ENCODE measurements around the gene LYRM1. TPM values are rescaled to one million over a fixed set of nuclear protein-coding genes. Genes with fewer than 3 reads are reported as not detected.

Gene LYRM1
- total and polyA plus RNA-seq, 10 of the 15 experiments (the other 5 are each of a cell fraction or from before 2014, with no cell fraction given) = 18.4 to 54.4 (median 38.0) TPM

GRCh38 chr16:20900299-20901067 is at the start of gene LYRM1, which contains the start of gene DCUN1D3 (continued):
- TF ChIP-seq, protein P1, sequence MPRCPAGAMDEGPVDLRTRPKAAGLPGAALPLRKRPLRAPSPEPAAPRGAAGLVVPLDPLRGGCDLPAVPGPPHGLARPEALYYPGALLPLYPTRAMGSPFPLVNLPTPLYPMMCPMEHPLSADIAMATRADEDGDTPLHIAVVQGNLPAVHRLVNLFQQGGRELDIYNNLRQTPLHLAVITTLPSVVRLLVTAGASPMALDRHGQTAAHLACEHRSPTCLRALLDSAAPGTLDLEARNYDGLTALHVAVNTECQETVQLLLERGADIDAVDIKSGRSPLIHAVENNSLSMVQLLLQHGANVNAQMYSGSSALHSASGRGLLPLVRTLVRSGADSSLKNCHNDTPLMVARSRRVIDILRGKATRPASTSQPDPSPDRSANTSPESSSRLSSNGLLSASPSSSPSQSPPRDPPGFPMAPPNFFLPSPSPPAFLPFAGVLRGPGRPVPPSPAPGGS (IDR thresholded peaks at IDR 0.05; ENCODE audit: borderline replicate concordance, insufficient read depth, low read depth, low read length, poor library complexity, severe bottlenecking) = no peak
- TF ChIP-seq CBX5 (IDR thresholded peaks at IDR 0.05; ENCODE audit: low read depth) (no peak), EP300 (IDR thresholded peaks at IDR 0.05; ENCODE audit: borderline replicate concordance in 1 of 2, control insufficient read depth in 1 of 2, low read depth in 2 of 2, low read length in 2 of 2) (0 out of 4 replicates have a peak, but pooled peaks of 1 of the 2 experiments have one; percentile 24), HCFC1 (IDR thresholded peaks at IDR 0.05; ENCODE audit: low read length) (peak; percentile 45), PKNOX1 (IDR thresholded peaks at IDR 0.05) (peak; percentile 44; the same call in 1 of the 2 replicates), PAX5 (IDR thresholded peaks at IDR 0.05; ENCODE audit: borderline replicate concordance, low read depth, low read length) (peak; percentile 12; the same call in 1 of the 2 replicates), CHD1 (IDR thresholded peaks at IDR 0.05; ENCODE audit: low read depth, low read length) (peak; percentile 97), ZNF217 (IDR thresholded peaks at IDR 0.05) (no peak), EED (IDR thresholded peaks at IDR 0.05; ENCODE audit: low read depth) (peak; percentile 92), CHD2 (IDR thresholded peaks at IDR 0.05; ENCODE audit: borderline replicate concordance, low read depth, low read length) (no peak), BHLHE40 (IDR thresholded peaks at IDR 0.05; ENCODE audit: borderline replicate concordance in 1 of 2, low read depth in 2 of 2, low read length in 1 of 2) (peak; percentile 95 to 96), TARDBP (IDR thresholded peaks at IDR 0.05; ENCODE audit: borderline replicate concordance) (no peak), MEF2B (IDR thresholded peaks at IDR 0.05; ENCODE audit: partially characterized antibody, poor library complexity, severe bottlenecking) (peak; percentile 42), SUPT20H (IDR thresholded peaks at IDR 0.05; ENCODE audit: borderline replicate concordance, control insufficient read depth, low read depth, low read length) (no peak), POLR2A (IDR thresholded peaks at IDR 0.05; ENCODE audit: low read depth, low read length) (peak; percentile 88), BMI1 (IDR thresholded peaks at IDR 0.05; ENCODE audit: borderline replicate concordance) (peak; percentile 84), LARP7 (IDR thresholded peaks at IDR 0.05) (peak; percentile 53; the same call in 1 of the 2 replicates), NR2F1 (conservative IDR thresholded peaks at IDR 0.05) (peak; percentile 80), TAF1 (IDR thresholded peaks at IDR 0.05; ENCODE audit: borderline replicate concordance, low read depth, low read length) (peak; percentile 74)
- TF ChIP-seq, protein P2, sequence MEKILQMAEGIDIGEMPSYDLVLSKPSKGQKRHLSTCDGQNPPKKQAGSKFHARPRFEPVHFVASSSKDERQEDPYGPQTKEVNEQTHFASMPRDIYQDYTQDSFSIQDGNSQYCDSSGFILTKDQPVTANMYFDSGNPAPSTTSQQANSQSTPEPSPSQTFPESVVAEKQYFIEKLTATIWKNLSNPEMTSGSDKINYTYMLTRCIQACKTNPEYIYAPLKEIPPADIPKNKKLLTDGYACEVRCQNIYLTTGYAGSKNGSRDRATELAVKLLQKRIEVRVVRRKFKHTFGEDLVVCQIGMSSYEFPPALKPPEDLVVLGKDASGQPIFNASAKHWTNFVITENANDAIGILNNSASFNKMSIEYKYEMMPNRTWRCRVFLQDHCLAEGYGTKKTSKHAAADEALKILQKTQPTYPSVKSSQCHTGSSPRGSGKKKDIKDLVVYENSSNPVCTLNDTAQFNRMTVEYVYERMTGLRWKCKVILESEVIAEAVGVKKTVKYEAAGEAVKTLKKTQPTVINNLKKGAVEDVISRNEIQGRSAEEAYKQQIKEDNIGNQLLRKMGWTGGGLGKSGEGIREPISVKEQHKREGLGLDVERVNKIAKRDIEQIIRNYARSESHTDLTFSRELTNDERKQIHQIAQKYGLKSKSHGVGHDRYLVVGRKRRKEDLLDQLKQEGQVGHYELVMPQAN (conservative IDR thresholded peaks at IDR 0.05) = 0 out of 2 replicates have a peak, but pooled peaks have one; percentile 54
- TF ChIP-seq, protein P3, sequence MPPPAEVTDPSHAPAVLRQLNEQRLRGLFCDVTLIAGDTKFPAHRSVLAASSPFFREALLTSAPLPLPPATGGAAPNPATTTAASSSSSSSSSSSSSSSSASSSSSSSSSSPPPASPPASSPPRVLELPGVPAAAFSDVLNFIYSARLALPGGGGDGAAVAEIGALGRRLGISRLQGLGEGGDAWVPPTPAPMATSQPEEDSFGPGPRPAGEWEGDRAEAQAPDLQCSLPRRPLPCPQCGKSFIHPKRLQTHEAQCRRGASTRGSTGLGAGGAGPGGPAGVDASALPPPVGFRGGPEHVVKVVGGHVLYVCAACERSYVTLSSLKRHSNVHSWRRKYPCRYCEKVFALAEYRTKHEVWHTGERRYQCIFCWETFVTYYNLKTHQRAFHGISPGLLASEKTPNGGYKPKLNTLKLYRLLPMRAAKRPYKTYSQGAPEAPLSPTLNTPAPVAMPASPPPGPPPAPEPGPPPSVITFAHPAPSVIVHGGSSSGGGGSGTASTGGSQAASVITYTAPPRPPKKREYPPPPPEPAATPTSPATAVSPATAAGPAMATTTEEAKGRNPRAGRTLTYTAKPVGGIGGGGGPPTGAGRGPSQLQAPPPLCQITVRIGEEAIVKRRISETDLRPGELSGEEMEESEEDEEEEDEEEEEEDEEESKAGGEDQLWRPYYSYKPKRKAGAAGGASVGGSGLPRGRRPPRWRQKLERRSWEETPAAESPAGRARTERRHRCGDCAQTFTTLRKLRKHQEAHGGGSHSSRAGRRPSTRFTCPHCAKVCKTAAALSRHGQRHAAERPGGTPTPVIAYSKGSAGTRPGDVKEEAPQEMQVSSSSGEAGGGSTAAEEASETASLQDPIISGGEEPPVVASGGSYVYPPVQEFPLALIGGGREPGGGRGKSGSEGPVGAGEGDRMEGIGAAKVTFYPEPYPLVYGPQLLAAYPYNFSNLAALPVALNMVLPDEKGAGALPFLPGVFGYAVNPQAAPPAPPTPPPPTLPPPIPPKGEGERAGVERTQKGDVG (CRISPR knock-in tag; IDR thresholded peaks at IDR 0.05) = no peak

Data from GM12878 (cell line).